Sciatic nerve (tissue), 2 donors: ENCODE measurements around the gene TEC. TPM values are rescaled to one million over a fixed set of nuclear protein-coding genes. Genes with fewer than 3 reads are reported as not detected.
"Not testable (repeated sequence)": the region's sequence is repeated elsewhere in the genome, so short reads cannot be mapped to it uniquely, and the experiment has no call there.

ENCODE experiments used
- ATAC-seq: fragments of 200-7000 bp; cut with Tn5 transposase; one replicate; pipeline ENCODE4 v1.9.1; 2020; ENCODE audit warnings: mild to moderate bottlenecking, moderate library complexity
- DNase-seq: peaks from one replicate; pipeline ENCODE4 v3.0.0-alpha.2; 2020; ENCODE audit warnings: low spot score
- intact Hi-C: fragments of 100-400 bp; cut with DNase I; formaldehyde crosslinking; loops from one replicate; pipeline ENCODE4 v1.14.2; 2022
- total RNA-seq: library from RNA; stranded (reverse); fragmentation: NEBNext Ultra II Directional; extraction: Animal tissue kit (Norgen Biotek cat#: 25700); gene quantifications from one replicate; pipeline ENCODE4 v1.2.1, GENCODE V29; 2021
- donor health status: DM: no; HTN: no; CAD: no.
- donor health status: DM: no; HTN: no; CAD: no.

TEC gene
- total RNA-seq, 1 donor from 2014 or later, result 5.3 TPM

GRCh38 chr4:48212165-48212564, 57.5 kb downstream of the TEC start:
- ATAC-seq (no peak), DNase-seq (no peak)
- intact Hi-C loops, result no loop called here

GRCh38 chr4:48210966-48211328, 58.7 kb downstream of the TEC start:
- DNase-seq, result no peak
- no peak for ATAC-seq
- intact Hi-C loops, result no loop called here

GRCh38 chr4:48205626-48206025, 64.0 kb downstream of the TEC start:
- DNase-seq (no peak), ATAC-seq (no peak)
- intact Hi-C loops, result no loop called here

- intact Hi-C loops, result no loop called here
- DNase-seq, result no peak
- ATAC-seq, result no peak
Observed at GRCh38 chr4:48205107-48205506, 64.5 kb downstream of the TEC start.

GRCh38 chr4:48203819-48204218, 65.8 kb downstream of the TEC start:
- intact Hi-C loops, result no loop called here
- DNase-seq (no peak), ATAC-seq (no peak)

- ATAC-seq, result no peak
- intact Hi-C loops, result no loop called here
Observed at GRCh38 chr4:48197643-48198237, 71.9 kb downstream of the TEC start.

GRCh38 chr4:48196758-48197504, 72.7 kb downstream of the TEC start:
- ATAC-seq (no peak), DNase-seq (no peak)
- intact Hi-C loops, result no loop called here

More at GRCh38 chr4:48197643-48198237, 71.9 kb downstream of the TEC start:
- DNase-seq, result no peak

GRCh38 chr4:48195853-48196252, 73.8 kb downstream of the TEC start:
- intact Hi-C loops, result no loop called here
- DNase-seq, result no peak
- no peak for ATAC-seq

- no peak for ATAC-seq
- intact Hi-C loops, result no loop called here
- no peak for DNase-seq
Observed at GRCh38 chr4:48195374-48195773, 74.3 kb downstream of the TEC start.

- intact Hi-C loops, result no loop called here
- ATAC-seq (no peak), DNase-seq (no peak)
Observed at GRCh38 chr4:48194971-48195370, 74.7 kb downstream of the TEC start.

- intact Hi-C loops, result no loop called here
- no peak for DNase-seq
- no peak for ATAC-seq
Observed at GRCh38 chr4:48193921-48194468, 75.6 kb downstream of the TEC start.

- DNase-seq (no peak), ATAC-seq (no peak)
- intact Hi-C loops, result no loop called here
Observed at GRCh38 chr4:48193096-48193836, 76.4 kb downstream of the TEC start.

GRCh38 chr4:48191758-48192157, 77.9 kb downstream of the TEC start:
- ATAC-seq, result no peak
- intact Hi-C loops, result no loop called here
- no peak for DNase-seq

GRCh38 chr4:48190839-48191238, 78.8 kb downstream of the TEC start:
- intact Hi-C loops, result no loop called here
- ATAC-seq (no peak), DNase-seq (no peak)

GRCh38 chr4:48189731-48190130, 79.9 kb downstream of the TEC start:
- intact Hi-C loops, result no loop called here
- ATAC-seq (no peak), DNase-seq (no peak)

GRCh38 chr4:48188390-48188789, 81.2 kb downstream of the TEC start:
- intact Hi-C loops, result no loop called here
- ATAC-seq, result no peak
- DNase-seq, result no peak

GRCh38 chr4:48187813-48188212, 81.8 kb downstream of the TEC start:
- ATAC-seq, result no peak
- intact Hi-C loops, result no loop called here
- DNase-seq, result no peak

GRCh38 chr4:48187066-48187465, 82.6 kb downstream of the TEC start:
- DNase-seq, intact Hi-C loops, ATAC-seq: not testable (repeated sequence)

GRCh38 chr4:48186394-48186793, 83.2 kb downstream of the TEC start:
- intact Hi-C loops, ATAC-seq, DNase-seq: not testable (repeated sequence)

- ATAC-seq, result no peak
- intact Hi-C loops, result no loop called here
- DNase-seq, result no peak
Observed at GRCh38 chr4:48184882-48185281, 84.8 kb downstream of the TEC start.
